ENCODE results near the gene NFKB1. TPM values are rescaled to one million over a fixed set of nuclear protein-coding genes. Genes with fewer than 3 reads are reported as not detected.

The NFKB1 gene
- total and polyA plus RNA-seq, 10 of the 15 experiments (the other 5 are each of a cell fraction or from before 2014, with no cell fraction given) = 8.7 to 110 (median 57.3) TPM

GRCh38 chr4:102546635-102547034 is 45.5 kb downstream of the NFKB1 start:
- peak overlapping the region; percentile 30 for H3K27ac ChIP-seq (ENCODE audit: control insufficient read depth, insufficient read depth)
- in situ Hi-C loops (cut with MboI) = no loop called here
- no peaks in the 10 kb centered on the region for H4K20me1 ChIP-seq (ENCODE audit: control insufficient read depth, insufficient read depth)
- peak; percentile 73 for ATAC-seq
- peaks cover 46% of the 10 kb centered on the region for H3K4me1 ChIP-seq (ENCODE audit: control insufficient read depth, insufficient read depth, low read length)
- peaks cover 50% of the 10 kb centered on the region for H3K79me2 ChIP-seq (ENCODE audit: control insufficient read depth, insufficient read depth, low read length)
- FAIRE-seq = no peak
- no peak overlapping the region; the same call in 1 of the 2 replicates for H3K4me2 ChIP-seq (ENCODE audit: control insufficient read depth, insufficient read depth)
- TSS peak; percentile 1 for BruUV-seq (replicated peaks)
- H3K4me3 ChIP-seq = no peak overlapping the region
- no peak overlapping the region for H2AFZ ChIP-seq (ENCODE audit: control insufficient read depth, low read depth, low read length)
- POLR2A ChIA-PET = interaction anchor here (0.6 to 5.0 kb wide), 8 partner anchors 9 to 209 kb away, joined by 3 to 52 read pairs (median 4); no protein-coding TSS in a partner anchor
- no peaks in the 10 kb centered on the region for H3K27me3 ChIP-seq (replicated peaks in 1 of 2; ENCODE audit: control insufficient read depth in 2 of 2, insufficient read depth in 2 of 2, low read length in 1 of 2)
- RAD21 ChIA-PET (ENCODE audit: unreplicated experiment) = interaction anchor here (0.7 to 2.2 kb wide), 20 partner anchors 10 to 281 kb away, joined by 3 to 20 read pairs (median 4); partner anchors contain the start of genes SLC39A8 and UBE2D3
- intact Hi-C loops (cut with micrococcal nuclease; ENCODE audit: unreplicated experiment) = loop anchor here (1.0 kb wide), 1 partner anchor 18 kb away; no protein-coding TSS in a partner anchor
- SMC1A ChIA-PET (ENCODE audit: uncharacterized antibody, unreplicated experiment) = interaction anchor here (0.6 to 9.5 kb wide), 19 partner anchors 9 to 81 kb away, joined by 3 to 81 read pairs (median 6); no protein-coding TSS in a partner anchor
- no peak overlapping the region for H3K9ac ChIP-seq (ENCODE audit: control insufficient read depth, insufficient read depth, low read length)
- no peaks in the 10 kb centered on the region; the same call in 2 of the 3 replicates for H3K9me3 ChIP-seq (replicated peaks; ENCODE audit: control insufficient read depth, insufficient read depth, low read length)
- peaks cover 10 to 24% of the 10 kb centered on the region in 2 experiments for H3K36me3 ChIP-seq (ENCODE audit: control insufficient read depth in 2 of 2, insufficient read depth in 2 of 2, low read length in 1 of 2)
- DNase-seq (ENCODE audit: low read depth, low spot score) = peak; percentile 65
- CTCF ChIA-PET = interaction anchor here (0.8 to 4.2 kb wide), 17 partner anchors 9 to 497 kb away, joined by 3 to 25 read pairs (median 4); partner anchors contain the start of gene SLC39A8
- TF ChIP-seq MTA3 (IDR thresholded peaks at IDR 0.05; ENCODE audit: borderline replicate concordance, low read length) (0 out of 2 replicates have a peak, but pooled peaks have one; percentile 51), LARP7 (IDR thresholded peaks at IDR 0.05) (no peak), BACH1 (IDR thresholded peaks at IDR 0.05; ENCODE audit: borderline replicate concordance) (no peak), MTA2 (IDR thresholded peaks at IDR 0.05; ENCODE audit: low read depth) (peak; percentile 80), ATF7 (IDR thresholded peaks at IDR 0.05; ENCODE audit: low read depth) (peak; percentile 34; the same call in 1 of the 2 replicates), BCLAF1 (IDR thresholded peaks at IDR 0.05) (no peak), RAD21 (IDR thresholded peaks at IDR 0.05; ENCODE audit: insufficient read depth, low read depth, low read length) (no peak), ATF2 (IDR thresholded peaks at IDR 0.05; ENCODE audit: low read length) (0 out of 2 replicates have a peak, but pooled peaks have one; percentile 50), NR2F1 (conservative IDR thresholded peaks at IDR 0.05) (0 out of 2 replicates have a peak, but pooled peaks have one; percentile 11), MYB (IDR thresholded peaks at IDR 0.05; ENCODE audit: borderline replicate concordance, low read depth, low read length) (no peak), HDGF (IDR thresholded peaks at IDR 0.05) (no peak), RUNX3 (IDR thresholded peaks at IDR 0.05; ENCODE audit: low read length) (peak; percentile 61), FOS (IDR thresholded peaks at IDR 0.05; ENCODE audit: borderline replicate concordance, extremely low read depth, insufficient read length) (no peak), PML (IDR thresholded peaks at IDR 0.05; ENCODE audit: low read length) (0 out of 2 replicates have a peak, but pooled peaks have one; percentile 31), ZBTB40 (IDR thresholded peaks at IDR 0.05; ENCODE audit: borderline replicate concordance) (no peak), CBX3 (IDR thresholded peaks at IDR 0.05; ENCODE audit: borderline replicate concordance, low read depth) (no peak), NFYA (IDR thresholded peaks at IDR 0.05; ENCODE audit: borderline replicate concordance, low read depth, low read length) (no peak)
